RPMI7951 (cell line): ENCODE results near the gene NPAS1. TPM values are rescaled to one million over a fixed set of nuclear protein-coding genes. Genes with fewer than 3 reads are reported as not detected.
"Not testable (repeated sequence)": the region's sequence is repeated elsewhere in the genome, so short reads cannot be mapped to it uniquely, and the experiment has no call there.

Source experiments
- DNase-seq: peaks from one replicate; pipeline ENCODE4 v3.0.0-alpha.2; 2012; ENCODE audit warnings: low read depth
- total RNA-seq: library from RNA; depleted of rRNA; stranded (reverse); fragments of >200 nt; shearing (Covaris generic); gene quantifications from 2 replicates; pipeline ENCODE4 v1.2.3, GENCODE V29; 2014

NPAS1 gene
- total RNA-seq, 1 experiment from 2014 or later: not detected

DNA sequence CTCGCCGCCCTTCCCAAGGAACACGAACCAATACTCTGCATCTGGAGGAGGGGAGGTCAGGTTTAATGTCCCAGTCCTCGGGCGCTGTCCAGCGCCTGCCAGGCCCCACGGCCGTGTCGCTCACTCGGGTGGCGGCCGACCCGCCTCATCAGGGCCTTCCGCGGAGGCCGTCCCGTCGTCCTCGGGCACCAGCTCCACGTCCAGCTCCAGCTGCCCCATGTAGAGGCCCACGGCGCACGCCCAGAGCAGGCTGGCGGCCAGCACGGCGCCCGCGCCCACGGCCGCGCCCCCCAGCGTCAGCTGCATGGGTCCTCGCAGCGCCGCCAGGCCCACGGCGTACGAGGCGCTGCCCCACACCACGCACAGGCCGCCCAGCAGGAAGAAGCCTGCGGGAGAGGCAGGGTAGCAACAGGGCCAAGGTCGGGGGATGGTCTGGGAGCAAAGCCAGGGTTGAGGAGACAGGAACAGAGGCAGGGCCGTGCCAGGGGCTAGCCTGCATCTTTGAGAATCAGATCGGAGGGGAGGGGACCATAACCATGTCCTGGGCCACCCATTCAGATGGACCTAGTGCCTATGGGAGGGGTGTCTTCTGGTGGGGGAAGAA is 26.3 kb downstream of the NPAS1 start:
- DNase-seq: no peak

DNA sequence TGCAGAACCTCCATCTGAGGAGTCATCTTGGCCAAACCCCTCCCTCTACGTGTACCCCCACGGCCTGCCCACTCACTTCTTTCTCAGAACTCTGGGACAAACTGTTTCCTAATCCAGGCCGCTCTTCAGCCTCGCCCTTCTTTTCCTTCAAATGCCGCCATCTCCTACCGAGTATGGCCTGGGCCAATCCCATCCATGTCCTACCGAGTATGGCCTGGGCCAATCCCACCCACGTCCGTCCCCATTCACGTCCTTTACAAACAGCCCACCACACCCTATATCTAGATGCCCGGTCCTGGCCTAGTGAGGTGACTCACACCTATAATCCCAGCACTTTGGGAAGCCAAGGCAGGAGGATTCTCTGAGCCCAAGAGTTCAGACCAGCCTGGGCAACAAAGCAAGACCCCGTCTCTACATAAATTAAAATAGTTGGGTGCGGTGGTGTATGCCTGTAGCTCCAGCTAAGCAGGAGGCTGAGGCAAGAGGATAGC is 27.7 kb downstream of the NPAS1 start:
- DNase-seq: no peak

DNA sequence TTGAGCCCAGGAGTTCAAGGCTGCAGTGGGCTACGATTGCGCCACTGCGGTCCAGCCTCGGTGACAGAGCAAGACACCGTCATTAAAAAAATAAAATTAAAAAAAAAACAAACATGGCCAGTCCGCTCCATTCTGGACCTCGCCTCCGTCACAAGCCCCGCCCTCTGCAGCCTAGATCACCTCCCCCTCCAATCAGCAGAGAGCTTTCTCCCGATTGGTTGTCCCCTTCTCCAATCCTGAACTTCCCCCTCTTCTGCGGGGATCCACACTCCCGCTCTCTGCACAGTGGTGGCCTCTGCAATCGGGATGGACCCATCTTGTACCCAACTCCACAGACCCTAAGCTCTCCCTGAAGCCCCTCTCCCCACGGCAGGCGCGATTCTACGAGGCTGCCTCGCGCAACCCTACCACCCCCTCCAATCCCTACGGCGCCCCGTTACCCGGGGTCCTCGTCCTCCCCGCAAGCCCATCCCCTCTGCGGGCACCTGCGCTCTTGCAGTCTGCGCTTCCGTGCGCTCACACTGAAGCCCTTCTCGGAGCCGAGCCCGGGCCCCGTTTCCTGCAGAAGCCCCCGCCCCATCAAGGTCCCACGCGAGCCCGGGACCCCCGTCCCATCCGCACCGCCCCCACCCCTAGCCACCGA is 28.2 kb downstream of the NPAS1 start:
- DNase-seq: peak; percentile 91

DNA sequence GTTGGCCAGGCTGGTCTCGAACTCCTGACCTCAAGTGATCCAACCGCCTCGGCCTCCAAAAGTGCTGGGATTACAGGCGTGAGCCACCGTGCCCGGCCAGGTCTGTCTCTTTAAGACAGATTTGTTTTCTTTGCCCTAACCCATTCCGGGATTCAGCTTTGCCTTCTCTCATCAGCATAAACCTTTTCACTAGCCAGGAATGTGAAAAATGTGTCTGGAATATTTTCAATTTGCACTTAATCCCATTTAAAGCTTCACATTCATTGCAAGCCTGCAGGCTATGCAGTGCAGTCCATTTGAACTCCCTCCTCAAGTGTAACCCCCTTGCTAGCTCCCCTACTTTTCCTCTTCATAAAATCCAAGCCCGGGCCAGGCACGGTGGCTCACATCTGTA is 29.7 kb downstream of the NPAS1 start:
- DNase-seq: peak; percentile 57

DNA sequence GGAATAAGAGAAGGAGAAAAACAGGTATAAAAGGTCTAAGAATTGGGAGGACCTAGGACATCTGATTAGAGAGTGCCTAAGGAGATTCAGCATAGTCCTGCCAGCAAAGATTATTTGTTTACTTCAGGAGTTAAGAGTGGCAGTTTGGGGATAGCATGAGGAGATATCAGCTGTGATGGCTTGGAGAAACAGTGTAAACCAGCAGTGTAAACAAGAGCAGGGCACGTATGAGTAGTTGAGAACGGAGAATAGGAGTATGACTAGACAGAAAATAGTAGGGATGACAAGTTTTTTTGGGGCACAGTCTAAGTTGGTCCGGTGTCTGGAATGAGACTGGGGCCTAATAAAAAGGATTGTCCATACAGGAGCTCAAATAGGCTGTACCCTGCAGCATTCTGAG is 30.9 kb downstream of the NPAS1 start:
- not testable (repeated sequence) for DNase-seq

DNA sequence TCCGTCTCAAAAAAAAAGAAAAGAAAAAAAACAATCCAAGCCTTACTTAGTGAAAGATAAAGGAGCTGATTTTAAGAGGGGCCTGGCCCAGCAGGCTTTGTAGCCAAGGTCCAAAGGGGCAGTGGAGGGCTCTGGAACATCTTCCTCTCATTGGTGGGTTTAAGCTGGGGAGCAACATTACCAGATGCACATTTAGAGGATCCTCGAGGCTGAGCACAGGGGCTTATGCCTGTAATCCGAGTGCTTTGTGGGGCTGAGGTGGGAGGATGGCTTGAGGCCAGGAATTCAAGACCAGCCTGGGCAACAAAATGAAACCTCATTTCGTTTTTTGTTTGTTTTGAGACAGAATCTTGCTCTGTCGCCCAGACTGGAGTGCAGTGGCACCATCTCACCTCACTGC is 36.8 kb downstream of the NPAS1 start:
- DNase-seq: no peak

DNA sequence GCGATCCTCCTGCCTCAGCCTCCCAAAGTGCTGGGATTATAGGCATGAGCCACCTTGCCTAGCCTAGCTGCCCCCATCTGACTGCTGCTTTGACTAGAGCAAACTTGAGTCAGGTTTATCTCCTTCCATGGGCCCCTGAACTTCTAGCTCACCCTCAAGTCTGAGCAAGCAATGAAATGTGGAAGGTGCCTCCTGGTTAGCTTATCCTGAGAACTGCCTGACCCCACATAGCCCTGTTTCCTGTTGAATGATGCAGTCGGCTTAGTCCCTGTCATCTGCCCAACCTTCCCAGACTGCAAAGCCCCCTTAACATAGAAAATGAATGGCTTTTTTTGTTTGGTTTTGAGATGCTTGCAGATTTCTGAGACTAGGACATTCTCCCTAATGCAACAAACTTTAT is 37.7 kb downstream of the NPAS1 start:
- DNase-seq: no peak

DNA sequence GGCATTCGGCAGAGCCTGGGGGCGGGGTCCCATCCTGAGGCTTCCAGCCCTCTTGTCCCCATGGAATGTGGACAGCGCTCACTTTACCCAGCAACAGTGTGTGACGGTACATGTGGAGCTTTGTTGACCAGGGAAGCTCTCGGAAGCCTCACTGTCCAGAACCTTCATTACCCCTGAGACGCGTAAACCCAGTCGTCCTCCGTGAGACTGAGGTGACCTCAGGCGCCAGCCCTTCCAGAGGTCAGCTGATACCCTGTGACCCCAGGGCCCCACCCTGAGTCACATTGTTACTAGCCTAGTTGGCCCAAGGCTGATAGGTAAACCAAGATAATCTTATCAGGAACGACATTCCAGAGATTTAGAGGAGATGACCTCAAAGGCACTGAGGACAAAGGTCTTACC is 39.0 kb downstream of the NPAS1 start:
- DNase-seq: no peak

DNA sequence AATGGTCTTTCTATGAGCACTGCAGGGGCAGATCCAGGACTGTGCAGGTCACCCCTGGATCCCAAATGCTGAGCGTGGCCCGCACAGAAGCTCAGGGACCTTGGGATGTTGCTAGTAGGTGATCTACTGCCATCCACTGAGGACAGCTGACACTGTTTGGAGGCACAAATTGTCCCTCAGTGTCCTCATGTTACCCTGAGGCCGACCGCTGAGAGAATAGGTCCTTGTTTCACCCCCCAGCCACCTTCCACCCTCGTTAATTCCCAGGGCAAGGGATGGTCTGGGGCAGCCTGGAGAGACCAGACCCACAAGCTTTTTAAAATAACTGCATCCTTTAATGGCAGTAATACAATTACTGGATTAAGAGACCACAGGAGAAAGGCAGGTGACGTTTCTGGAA is 44.2 kb downstream of the NPAS1 start:
- DNase-seq: no peak

DNA sequence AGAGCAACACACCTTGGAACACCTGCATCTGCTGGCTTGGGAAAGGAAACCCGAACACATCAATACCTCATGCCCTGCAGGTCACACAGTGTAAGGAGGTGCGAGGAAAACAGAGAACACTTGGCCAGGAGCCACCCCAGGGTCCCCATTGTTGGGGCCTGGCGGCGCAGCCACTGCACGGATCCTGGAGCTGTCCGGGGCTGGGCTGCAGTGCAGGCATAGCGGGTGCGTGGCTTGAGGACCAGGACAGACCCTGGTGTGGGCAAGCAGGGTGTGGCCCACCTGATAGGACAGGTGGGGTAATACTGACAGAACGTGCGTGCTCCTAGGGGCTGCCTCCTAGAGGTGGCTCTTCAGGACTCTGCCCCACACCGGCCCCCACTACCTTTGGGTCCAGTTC is 45.6 kb downstream of the NPAS1 start:
- DNase-seq: no peak

DNA sequence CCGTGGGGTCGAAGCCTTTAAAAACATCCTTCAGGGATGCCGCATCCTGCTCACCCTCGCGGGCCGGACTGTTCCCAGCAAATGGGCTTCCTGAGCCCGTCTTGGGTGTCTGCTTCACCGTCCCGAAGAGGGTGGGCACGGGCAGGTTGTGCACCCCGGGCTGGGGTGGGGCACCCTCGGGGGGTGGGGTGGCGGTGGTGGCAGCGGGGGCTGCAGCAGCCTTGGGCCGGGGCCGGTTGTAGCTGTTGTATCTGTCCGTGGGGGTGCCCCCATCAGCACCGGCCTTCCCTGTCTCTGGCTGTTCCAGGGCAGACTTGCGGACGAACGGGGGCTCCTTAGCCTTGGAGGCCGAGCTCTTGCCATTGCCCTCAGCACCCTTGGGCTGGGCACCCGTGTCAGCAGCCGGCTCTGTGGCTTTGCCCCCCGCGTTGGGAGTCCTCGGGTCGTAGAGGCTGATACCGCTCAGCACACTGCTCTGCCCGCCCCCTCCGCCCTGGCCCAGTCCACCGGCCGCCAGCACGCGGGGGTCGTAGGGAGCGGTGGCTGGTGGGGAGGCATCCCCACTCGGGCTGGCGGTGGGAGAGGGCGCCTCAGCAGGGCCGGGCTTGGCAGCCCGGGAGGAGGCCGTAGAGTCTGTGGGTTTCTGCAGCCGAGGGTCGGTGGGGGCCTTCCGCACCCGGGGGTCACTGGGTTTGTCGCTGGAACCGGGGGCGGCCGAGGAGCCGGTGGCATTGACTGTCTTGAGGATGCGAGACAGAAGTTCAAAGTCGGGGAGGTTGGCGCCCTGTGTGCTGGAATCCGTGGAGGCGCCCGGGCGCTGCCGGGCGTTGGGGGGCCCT is 47.0 kb downstream of the NPAS1 start:
- DNase-seq: no peak

DNA sequence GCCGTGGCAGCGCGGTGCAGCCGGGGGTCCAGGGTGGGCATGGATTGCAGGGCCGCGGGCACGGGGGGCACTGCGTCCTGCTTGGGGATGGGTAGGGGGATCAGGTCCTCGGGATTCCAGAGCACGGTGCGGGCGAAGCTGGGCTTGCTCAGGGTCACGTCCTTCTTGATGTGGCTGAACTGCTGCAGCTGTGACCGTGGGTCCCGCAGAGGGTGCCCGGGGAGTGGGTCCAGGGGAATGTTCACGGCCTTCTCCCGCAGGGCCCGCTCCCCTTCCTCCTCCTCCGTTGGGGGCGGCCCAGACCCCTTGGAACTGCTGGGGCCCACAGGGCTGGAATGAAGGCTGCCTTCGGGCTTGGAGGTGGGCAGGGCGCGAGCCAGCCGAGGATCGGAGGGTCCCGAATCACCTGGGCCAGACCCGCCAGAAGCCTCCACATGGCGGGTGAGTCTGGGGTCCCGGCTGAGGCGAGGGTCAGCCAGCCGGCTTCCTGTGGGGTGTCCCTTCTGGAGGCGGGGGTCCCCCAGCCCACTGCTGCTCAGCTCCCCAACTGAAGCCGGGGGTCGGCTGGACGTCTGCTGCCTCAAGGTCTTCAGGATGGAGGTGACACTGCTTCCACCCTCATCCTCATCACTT is 47.7 kb downstream of the NPAS1 start:
- DNase-seq: no peak

DNA sequence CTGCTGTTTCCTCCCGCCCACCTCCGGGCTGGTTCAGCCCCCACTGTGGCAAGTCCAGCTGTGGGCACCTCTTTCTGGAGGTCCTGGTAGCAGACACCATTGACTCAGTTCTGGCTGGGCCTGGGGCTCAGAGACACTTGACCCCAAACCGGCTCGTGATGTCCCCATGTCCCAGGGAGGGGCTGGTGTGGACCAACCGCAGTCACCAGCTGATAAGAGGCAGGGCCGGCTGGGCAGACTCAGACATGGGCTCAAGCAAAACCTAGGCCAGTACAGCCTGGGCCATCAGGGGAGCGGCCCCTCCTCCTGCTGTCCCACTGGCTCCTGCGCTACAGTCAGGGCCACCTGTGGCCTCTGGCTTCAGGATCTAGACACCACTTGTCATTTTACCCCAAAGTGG is 48.6 kb downstream of the NPAS1 start:
- DNase-seq: no peak

DNA sequence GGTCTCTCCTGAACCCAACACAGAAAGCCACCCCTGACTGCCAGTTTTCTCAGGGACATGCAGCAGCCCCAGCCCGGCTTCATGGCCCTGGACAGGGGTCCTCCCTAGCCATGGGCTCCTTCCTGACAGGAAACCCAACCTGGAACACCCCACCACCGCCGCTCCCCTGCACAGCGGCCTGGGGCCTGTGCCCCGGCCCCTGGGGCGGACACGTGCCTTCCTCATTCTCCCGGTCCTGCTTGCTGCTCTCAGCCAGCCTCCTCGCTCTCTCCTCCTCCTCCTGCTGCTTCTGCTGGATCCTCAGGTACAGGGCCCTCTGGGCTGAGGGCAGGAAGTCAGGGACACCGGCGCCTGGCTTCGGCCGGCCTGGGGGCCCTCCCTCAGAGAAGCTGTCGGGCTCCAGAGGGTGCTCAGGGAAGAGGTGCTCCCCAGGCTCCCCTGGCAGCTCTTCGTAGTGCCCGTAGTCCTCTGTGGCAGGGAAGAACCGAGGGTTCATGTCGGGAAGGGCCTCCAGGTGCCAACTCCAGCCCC is 49.3 kb downstream of the NPAS1 start:
- DNase-seq: no peak

DNA sequence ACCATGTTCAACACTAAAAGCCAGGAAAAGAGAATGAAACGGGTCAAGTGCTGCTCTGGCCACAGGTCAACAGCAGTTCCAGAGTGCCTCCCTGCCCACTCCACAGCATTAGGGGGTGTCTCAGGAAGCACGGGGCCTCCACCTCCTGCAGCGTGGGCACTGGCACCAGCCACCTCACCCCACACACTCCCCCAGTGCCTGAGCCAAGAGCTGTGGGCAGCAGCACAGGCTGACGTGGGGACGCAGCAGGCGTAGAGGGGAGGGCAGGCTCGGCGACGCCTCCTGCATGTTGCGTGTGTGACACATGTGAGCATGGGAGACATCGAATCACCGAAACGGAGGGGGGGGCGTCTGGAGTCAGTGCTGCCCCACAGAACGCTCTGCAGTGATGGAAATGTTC is 50.2 kb downstream of the NPAS1 start:
- DNase-seq: no peak

DNA sequence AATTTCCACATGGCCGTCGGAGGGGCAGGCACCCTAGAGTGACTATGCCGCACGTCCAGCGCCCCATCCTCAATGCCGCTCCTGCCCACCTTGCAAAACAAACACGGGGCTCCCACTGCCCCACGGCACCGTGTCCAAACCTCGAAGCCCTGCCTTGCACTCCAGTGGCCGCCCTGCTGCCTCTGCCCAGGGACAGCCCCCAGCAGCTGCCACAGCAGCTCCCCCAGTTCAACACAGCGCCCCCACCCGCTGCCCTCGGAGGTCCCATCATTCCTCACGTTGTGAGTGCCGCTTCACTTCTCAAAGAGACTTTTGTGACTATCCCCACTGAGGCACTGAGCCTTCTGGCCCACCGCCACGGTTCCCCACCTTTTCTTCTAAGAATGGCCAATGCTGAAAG is 51.1 kb downstream of the NPAS1 start:
- no peak for DNase-seq

DNA sequence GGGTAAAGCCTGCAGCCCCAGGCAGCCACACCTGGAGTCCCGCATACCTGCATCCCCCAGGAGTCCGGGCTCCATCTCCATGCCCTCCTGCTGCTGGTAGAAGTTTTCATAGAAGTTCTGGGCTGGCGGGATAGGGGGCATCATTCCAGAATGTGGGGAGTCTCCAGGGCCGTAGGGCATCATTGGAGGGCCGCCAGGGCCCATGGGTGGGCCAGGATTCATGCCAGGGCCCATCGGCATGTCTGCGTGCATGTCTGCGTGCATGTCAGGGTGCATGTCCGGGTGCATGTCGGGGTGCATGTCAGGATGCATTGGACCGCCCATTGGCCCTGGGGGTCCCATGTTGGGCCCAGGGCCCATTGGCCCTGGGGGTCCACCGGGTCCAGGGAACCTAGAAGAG is 52.1 kb downstream of the NPAS1 start:
- DNase-seq: no peak

DNA sequence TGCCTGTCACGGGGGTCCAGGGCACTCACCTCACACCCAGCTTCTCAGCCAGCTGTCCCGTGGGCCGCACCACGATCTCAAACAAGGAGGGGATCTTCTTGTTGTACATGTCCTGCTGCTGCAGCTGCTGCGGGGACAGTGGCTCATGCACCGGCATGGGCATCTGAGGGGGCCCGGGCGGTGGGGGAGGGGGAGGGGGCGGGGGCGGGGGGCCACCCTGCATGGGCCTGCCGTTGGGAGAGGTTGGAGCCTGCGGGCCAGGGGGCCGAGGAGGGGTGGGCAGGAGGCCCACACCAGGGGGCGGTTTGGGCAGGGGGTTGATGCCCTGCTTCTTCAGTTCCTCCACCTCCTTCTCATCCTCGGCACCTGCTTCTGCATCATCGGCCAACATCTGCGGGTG is 52.7 kb downstream of the NPAS1 start:
- no peak for DNase-seq

DNA sequence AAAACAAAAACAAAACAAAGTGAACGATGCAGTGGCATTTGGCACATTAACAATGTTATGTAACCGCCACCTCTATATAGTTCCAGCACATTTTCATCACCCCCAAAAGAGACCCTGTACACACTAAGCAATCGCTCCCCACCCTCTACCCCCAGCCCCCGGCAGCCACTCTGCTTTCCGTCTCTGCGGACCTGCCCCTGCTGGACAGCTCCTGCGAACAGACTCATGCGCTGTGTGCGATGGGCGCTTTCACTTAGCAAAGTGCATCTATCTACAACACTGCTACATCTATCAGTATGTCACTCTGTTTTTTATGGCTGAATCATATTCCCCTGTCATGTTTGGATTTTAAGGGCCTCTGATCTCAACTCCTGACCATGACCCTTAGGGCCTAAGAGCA is 53.9 kb downstream of the NPAS1 start:
- no peak for DNase-seq

DNA sequence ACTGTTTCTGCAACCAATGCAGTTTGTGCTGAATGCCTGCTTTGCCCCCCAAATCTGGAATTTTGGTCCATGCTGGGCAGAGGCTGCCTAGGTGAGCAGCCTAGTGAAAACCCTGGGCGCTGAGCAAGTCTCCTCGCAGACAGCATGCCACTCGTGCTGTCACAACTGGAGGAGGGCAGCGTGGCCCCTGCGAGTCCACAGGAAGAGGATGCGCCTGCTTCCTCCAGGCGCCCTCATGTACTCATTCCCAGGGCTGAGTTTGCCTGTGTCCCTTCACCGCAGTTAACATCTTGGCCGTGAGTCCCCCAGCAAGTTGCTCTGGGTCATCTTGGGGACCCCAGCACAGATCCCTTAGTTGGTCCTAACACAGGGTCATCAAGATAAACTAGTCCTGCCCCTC is 55.0 kb downstream of the NPAS1 start:
- no peak for DNase-seq

DNA sequence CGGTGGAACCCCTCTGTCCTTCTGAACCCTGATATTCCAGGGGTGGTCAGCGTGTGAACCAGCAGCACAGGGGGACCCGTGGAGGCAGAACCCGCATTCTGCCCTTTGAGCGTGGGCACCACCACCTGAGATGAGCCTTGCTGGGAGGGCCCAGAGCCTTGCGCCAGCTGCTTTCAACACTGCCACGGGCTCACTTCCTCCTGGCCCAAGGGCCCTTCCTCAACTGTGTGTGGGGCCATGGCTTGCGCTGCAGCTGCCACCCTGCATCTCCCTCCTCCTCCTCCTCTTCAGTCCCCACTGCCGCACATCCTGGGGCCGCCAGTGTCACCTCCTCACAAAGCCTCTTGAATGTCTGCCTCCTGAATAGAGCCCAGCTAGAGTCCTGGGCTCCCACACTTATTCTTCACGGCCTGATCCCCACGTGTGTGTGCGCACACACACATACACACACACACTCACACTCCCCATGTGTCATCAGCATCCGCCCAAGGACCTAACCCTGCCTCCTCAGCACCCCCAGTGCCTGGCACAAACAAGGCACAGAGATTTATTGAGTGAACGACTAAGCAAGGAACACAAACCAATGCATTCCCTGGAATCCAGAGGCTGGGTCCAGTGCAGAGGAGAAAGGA is 55.7 kb downstream of the NPAS1 start:
- DNase-seq: no peak

DNA sequence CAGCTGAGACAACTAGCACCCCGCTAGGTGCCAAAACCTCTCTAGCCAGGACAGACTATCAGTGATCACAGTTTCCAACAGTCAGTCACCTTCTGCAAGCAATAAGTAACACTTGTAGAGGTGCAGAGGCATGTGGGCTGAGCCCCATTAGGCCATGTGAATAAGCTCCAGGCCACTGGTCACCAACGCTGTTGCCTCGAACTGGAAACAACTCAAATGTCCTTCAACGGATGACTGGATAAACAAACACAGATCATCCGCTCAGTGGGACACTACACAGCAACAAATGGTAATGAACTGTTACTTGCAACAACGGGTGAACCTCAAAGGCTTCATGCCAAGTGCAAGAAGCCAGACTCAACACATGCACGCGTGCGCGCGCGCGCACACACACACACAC is 56.3 kb downstream of the NPAS1 start:
- DNase-seq: no peak
